HG03159 (cell line): ENCODE results near the gene SLC38A1.
"Not testable (repeated sequence)": the region's sequence is repeated elsewhere in the genome, so short reads cannot be mapped to it uniquely, and the experiment has no call there.

Experiments used
- ATAC-seq: cut with Tn5 transposase; IDR thresholded peaks from one replicate; pipeline ENCODE4 v1.9.1; 2021; ENCODE audit warnings: mild to moderate bottlenecking, moderate library complexity; ENCODE audit not compliant: unreplicated experiment

The SLC38A1 gene

DNA sequence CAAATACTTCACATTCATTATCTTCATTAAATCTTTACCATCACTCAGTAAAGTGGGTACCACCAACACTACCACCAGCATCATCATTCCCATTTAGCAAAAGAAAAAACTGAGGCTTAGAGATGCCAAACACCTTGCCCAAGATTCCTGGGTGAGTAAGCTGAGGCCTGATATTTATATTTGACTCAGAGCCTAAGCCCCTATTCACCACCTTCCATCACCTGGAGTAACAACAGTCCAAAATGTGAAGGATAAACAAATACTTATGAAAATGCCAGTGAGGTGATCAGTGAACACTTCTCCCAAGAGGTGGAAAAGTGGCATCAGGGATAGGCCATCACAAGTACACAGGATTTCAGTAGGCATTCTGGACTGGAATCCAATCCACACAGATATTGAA lies 3.7 kb downstream of the SLC38A1 start:
- ATAC-seq, result no peak

DNA sequence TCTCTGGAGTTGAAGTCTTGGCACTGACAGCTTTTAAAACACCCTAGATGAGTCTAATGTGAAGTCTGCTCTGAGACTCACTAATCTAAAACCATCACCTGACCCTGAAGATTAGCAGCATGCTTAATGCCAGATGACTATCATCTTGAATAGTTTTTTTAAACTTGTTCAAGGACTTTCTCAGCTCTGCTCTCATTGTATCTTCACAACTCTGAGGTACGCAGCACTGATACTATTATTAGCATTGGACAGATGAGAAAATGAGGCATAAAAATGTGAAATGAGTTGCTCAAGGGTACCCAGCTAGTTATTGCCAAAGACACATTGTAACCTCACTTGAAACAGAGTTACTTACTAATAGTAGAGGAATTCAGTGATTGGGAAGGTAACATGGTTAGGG lies 4.8 kb downstream of the SLC38A1 start:
- ATAC-seq, result no peak

DNA sequence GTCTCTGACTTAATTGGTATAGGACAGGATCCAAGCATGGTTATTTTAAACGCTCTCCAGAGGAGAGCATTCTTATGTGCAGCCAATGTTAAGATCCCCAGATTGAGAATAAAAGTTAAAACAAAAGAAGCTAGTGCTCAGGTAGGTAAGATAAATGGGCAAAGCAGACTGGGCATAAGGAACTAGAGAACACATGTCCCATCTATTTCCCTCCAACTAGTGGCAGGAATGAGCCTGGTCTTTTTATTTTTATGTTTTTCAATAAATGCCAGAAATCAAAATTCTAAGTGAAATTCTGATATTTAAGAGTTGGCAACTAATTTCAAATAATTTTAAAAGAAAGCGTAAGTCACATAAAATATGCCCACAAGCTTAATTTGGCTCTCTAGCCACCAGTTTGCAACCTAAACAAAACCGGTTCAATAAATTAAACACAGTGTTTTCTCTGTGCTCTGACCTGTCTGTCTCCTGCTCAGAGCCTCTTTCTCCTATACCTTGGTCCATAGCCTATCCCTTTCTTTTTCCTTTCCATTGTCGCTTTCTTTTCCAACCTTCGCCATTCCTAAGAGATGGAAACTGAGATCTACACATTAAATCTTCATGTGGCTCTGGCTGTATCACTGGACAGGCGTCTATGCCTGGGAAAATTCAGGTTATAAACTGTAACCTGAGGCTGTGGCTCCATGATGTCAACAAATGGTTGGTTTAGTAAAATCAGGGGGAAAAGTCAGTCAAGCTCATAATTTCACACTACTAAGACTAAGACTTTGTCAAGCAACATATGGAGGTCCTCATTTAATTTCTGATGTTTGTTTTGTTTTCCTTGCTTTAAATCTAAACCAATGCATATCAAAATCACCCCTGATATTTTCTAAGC lies 5.5 kb downstream of the SLC38A1 start:
- ATAC-seq, result no peak

DNA sequence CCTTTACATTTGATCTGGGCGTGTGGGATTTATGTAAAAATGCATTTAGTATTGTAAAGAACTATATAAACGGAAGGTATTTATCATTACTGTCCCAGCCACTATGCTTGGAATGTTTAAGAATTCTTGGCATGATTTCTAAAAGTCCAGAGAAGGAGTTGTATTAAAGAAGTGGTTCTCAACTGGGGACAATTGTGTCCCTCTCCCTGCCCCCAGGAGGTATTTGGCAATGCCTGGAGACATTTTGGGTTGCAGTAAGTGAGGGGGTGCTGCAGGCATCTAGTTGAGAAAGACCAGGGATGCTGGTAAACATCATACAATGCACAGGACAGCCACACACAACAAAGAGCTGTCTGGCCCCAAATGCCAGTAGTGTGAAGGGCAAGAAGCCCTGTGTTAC lies 7.2 kb downstream of the SLC38A1 start:
- no peak for ATAC-seq

DNA sequence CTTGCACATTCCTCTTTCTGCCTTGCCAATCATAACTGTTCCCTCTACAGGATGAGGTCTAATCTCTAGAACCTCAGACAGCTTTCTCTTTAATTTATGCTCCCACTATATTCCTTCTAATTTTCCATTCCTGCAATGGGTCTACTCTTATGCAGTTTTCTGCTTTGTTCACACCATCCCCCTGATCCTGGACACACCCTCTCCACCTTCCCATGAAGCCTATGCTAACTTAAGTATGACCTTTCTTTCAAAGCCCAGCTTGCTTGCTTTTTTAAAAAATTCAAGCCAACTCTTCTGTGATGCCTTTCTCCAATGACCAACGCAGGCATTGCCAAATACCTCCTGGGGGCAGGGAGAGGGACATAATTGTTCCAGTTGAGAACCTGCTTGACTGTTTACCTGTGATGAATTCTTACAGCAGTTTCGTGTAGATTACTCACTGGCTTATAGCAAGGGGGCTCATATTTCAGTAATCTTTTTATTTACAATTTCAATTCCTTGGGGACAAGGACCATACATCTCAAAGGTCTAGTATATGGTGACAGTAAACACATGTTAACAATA lies 7.8 kb downstream of the SLC38A1 start:
- no peak for ATAC-seq

DNA sequence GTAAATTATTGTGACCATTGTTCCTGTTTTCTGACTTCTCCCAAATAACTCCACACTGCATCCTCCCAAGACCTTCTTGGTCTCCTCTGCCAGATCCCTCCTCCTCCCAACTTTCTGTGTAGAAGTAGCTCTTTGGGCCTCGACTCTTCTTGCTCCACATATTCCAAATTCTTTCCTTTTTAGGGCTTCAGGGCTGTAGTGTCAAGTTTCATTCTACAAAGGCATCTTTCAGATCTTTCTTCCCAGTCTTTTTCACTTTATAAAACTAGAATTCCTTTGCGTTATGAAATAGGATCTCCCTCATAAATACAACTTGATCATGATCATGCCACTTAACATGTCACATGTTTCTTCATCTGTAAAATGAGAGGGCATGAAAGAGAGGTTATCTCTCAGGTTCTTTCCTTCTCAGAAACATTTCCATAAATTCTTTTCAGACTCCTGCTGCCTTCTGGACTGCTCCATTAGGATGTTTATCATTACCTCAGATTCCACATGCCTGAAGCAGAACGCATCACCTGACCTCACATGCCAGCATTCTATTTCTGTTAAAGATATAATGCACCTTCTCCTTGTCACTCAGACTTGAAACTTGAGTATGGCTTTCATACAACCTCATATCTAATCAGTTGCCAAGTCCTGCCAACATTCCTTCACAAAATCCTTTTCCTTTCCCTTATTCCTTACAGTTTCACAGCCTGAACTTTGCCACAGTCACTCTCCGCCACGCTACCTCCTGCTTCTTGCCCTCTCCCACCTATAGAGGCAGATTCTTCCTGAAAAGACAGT lies 8.5 kb downstream of the SLC38A1 start:
- no peak for ATAC-seq

DNA sequence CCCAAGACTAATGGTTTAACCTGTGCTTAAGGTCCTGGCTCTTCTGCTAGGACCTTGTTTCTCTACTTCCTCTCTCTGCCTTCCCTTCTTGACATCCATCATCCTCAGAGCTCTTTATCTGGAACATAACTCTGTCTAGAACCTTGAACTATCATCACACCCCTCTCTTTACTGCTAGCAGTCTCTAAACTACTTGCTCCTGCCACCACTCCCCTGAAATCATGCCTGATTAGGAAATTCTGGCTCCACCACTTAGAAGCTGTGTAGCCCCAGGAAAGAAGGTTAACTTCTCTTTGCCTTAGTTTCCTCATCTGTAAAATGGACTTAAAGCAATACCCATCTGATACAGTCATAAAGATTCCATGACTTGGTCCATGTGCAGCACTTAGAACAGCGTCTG lies 9.1 kb downstream of the SLC38A1 start:
- no peak for ATAC-seq

DNA sequence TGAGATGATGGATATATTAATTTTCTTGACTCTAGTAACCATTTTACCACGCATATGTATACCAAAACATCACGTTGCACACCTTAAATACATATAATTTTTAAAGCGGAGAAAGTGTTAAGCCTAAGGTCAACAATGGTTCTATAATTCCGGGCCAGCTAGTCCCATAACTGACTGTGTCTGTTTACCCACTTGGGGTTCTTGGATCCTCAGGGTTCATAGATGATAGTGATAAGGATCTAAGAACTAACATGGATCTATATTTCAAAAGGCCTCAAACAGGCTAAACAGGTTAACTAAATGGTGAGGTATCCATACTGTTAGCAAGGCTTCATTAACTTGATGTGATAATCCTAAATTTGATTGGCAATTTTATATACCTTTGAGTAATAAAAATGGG lies 9.8 kb downstream of the SLC38A1 start:
- ATAC-seq, result no peak

DNA sequence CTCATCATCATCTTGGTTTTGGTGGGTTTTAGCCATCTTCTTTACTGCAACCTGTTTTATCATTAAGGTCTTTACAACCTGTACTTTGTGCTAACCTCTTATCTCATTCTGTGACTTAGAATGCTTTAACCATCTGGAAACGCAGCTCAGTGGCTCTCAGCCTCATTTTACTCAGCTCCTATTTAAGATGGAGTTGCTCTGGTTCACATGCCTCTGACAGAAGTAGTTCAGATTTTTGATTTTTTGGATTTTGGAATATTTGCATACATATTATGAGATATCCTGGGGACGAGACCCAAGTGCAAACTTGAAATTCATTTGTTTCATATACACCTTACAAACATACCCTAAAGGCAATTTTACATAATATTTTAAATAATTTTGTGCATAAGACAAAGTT lies 10.7 kb downstream of the SLC38A1 start:
- ATAC-seq, result no peak

DNA sequence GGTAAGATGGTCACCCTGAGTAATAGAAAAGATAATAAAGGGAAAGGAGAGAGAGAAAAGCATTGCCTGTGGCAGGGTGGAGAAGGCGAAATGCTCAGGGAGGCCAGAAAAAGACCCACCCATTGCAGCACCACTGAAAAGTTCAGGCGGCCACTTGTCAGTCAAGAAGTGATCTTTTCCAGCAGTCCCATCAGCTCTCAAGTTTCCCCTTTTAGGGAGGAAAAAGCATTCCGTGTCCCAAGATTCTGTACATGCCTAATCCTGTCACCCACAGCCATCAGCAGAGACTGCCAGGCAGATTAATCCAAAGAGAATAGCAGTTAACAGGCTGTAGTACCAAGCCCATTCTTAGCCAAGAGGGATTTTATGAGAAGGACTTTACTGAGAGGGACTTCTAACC lies 11.9 kb downstream of the SLC38A1 start:
- ATAC-seq, result no peak

DNA sequence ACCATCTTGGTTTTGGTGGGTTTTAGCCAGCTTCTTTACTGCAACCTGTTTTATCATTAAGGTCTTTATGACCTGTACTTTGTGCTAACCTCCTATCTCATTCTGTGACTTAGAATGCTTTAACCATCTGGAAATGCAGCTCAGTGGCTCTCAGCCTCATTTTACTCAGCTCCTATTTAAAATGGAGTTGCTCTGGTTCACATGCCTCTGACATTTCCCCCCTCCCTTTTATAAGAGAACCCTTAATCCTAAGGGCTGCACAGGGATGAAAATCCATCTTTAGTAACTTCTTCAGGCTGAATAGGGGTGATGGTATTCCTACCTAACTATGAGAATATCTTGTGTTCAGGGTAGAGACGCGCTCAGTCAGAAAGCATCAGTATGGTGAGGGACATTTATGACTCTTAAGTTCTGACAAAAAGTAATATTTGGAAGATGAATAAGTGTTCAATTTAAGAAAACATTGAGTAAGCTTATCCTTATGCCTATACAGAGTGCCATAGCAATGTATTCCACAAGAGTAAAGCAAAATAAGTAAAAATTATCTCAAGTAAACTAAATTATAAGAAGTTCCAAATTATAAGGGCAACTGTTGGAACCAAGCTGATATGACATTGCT lies 15.2 kb downstream of the SLC38A1 start:
- no peak for ATAC-seq

DNA sequence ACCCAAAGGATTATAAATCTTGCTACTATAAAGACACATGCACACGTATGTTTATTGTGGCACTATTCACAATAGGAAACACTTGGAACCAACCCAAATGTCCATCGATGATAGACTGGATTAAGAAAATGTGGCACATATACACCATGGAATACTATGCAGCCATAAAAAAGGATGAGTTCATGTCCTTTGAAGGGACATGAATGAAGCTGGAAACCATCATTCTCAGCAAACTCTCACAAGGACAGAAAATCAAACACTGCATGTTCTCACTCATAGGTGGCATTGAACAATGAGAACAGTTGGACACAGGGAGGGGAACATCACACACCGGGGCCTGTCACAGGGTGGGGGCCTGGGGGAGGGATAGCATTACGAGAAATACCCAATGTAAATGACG lies 16.8 kb downstream of the SLC38A1 start:
- ATAC-seq, result not testable (repeated sequence)

DNA sequence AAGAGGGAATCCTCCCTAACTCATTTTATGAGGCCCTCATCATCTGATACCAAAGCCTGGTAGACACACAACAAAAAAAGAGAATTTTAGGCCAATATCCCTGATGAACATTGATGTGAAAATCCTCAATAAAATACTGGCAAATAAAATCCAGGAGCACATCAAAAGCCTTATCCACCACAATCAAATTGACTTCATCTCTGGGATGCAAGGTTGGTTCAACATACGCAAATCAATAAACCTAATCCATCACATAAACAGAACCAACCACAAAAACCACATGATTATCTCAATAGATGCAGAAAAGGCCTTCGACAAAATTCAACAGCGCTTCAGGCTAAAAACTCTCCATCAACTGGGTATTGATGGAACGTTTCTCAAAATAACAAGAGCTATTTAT lies 18.9 kb downstream of the SLC38A1 start:
- not testable (repeated sequence) for ATAC-seq

DNA sequence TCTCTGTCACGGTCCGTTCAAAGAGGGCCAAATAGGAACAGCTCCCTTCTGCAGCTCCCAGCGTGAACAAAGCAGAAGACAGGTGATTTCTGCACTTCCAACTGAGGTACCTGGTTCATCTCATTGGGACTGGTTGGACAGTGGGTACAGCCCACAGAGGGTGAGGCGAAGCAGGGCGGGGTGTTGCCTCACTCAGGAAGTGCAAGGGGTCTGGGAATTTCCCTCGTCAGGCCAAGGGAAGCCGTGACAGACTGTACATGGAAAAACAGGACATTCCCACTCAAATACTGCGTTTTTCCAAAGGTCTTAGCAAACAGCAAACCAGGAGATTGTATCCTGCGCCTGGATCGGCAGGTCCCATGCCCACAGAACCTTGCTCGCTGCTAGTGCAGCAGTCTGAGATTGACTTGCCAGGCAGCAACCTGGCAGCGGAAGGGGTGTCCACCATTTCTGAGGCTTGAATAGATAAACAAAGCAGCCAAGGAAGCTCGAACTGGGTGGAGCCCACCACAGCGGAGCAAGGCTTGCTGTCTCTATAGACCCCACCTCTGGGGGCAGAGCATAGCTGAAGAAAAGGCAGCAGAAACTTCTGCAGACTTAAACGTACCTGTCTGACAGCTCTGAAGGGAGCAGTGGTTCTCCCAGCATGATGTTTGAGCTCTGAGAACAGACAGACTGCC lies 22.7 kb downstream of the SLC38A1 start:
- no peak for ATAC-seq

DNA sequence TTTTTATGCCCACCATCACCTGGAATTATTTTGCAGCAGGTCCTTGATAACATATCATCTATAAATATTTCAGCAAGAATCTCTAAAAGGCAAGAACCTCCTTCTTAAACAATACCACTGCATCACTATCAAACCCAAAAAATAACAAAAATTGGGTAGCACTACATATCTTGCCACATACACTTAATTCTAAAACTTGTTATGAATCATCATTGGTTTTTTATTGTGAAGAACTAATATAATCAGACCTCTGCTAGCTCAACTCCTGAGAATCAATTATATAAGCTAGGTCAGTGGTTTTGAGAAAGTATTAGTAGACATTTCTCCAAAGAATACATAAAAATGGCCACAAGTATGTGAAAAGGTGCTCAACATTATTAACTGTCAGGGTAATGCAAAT lies 23.8 kb downstream of the SLC38A1 start:
- ATAC-seq, result no peak

DNA sequence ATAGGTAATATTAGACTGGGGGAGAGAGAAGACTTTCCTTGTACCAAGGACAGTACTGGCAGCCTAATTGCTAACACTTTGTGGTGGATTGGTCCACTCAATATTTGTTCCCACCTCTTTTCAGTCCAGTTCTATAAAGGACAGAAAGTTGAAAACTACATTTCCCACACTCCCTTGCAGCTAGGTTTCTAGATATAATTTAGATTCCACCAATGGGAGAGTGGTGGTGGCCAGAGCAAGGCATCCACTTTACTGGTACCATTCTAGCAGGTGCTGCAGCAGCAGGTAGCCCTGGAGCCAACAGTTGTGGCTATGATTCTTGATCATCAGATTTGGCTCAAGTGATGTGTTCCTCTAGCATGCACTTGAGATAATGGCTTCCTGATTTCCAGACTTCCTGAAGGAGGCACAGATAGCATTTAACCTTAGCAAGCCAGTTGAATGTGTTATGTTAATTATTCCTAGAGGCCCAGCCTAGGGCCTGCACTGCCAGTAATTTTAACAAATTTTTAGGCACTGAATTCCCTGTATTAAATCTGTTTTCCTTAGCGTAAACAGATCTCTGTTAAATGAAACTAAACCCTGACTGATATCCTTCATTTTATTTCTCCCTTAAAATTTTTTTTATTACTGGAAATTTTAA lies 24.4 kb downstream of the SLC38A1 start:
- ATAC-seq, result no peak

DNA sequence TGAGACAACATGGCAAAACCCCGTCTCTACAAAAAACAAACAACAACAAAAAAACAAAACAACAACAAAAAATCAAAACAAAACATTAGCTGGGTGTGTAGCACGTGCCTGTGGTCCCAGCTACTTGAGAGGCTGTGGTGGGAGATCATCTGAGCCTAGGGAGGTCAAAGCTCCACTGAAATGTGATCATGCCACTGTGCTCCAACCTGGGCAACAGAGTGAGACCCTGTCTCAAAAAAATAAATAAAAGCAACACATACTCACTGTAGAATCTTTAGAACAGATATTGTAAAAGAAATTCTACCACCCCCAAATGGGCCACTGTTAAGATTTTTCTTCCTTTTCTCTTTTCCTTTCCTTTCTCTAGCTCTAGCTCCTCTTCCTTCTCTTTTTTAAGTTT lies 26.3 kb downstream of the SLC38A1 start:
- ATAC-seq, result no peak

DNA sequence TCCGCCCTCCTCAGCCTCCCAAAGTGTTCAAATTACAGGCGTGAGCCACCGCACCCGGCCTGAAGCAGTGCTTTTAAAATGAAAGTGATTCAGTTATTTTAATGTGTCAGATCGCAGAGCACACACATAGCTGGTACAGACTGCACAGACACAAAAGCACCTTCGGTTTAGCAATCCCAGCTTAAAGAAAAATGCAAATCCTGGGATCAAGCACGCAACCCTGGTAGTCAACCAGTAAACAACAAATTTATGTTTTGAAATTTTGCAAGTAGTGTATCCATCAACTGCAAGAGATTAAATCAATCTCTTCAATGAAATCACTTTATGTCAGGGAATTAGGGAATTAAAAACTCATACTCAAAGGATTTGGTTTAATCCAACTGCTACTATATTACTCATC lies 28.4 kb downstream of the SLC38A1 start:
- ATAC-seq, result no peak

DNA sequence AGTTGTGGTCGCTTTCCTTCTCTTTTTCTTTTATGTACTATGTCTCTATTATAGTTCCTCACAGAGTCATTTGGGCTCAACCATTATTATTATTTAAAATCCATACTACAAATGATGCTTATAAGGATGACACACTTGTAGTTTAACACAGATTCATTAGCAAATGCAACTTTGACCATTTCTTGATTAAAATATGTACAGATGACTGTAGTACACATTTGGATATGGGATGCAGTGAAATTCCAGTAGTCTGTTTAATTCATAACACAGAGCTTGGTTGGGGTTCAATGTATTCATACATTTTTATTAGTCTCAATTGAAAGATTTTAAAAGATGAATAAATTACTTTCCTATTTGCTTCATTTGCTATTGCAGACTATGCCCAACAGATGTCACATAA lies 30.0 kb downstream of the SLC38A1 start:
- ATAC-seq, result no peak

DNA sequence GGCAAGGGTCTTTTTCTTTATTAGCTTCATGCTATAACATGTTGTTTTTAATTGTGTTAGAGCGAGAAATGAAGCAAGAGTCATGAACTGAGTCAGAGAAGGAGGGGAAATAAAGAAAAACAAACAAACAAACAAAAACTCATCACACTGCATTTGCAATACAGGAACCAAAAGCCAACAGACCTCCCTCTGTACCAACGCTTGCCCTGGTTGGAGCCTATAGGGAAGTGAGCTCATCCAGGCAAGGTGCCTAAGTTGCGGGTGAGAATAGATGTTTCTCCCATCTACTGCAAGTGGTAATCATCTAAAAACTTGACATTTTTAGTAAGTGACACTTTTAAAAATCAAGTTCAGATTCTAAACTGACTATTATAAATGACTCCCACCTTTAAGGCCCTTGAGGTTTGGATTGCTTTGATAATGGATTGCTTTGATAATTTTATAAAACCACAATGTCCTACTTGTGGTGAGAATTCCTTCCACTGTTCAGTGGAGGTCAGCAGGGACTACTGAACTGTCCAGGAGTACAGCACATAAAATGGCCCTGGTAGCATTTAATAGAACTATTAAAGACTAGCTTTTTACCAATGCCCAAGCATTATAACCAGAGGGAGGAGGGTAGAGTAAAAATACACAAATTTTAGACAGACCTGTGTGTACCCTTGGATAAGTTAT lies 31.3 kb downstream of the SLC38A1 start:
- ATAC-seq, result no peak
